GM12873 (cell line): ENCODE results near the gene PEX14.

ENCODE experiments used
- TF ChIP-seq, protein P1 (sequence below): IDR thresholded peaks from 2 replicates; pipeline ENCODE4 v1.5.1; 2012; ENCODE audit warnings: low read depth, mild to moderate bottlenecking, moderate library complexity, low read length, control low read depth; ENCODE audit not compliant: insufficient read depth; ENCODE audit errors: missing control alignments

PEX14 gene

GRCh38 chr1:10511494-10511885 lies 36.7 kb downstream of the PEX14 start:
- TF ChIP-seq, protein P1, sequence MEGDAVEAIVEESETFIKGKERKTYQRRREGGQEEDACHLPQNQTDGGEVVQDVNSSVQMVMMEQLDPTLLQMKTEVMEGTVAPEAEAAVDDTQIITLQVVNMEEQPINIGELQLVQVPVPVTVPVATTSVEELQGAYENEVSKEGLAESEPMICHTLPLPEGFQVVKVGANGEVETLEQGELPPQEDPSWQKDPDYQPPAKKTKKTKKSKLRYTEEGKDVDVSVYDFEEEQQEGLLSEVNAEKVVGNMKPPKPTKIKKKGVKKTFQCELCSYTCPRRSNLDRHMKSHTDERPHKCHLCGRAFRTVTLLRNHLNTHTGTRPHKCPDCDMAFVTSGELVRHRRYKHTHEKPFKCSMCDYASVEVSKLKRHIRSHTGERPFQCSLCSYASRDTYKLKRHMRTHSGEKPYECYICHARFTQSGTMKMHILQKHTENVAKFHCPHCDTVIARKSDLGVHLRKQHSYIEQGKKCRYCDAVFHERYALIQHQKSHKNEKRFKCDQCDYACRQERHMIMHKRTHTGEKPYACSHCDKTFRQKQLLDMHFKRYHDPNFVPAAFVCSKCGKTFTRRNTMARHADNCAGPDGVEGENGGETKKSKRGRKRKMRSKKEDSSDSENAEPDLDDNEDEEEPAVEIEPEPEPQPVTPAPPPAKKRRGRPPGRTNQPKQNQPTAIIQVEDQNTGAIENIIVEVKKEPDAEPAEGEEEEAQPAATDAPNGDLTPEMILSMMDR = no peak

GRCh38 chr1:10513199-10513598 lies 38.4 kb downstream of the PEX14 start:
- TF ChIP-seq, protein P1 = no peak

- TF ChIP-seq, protein P1 = peak; percentile 58
These were observed 39.9 kb downstream of the PEX14 start for GRCh38 chr1:10514490-10515235.

DNA sequence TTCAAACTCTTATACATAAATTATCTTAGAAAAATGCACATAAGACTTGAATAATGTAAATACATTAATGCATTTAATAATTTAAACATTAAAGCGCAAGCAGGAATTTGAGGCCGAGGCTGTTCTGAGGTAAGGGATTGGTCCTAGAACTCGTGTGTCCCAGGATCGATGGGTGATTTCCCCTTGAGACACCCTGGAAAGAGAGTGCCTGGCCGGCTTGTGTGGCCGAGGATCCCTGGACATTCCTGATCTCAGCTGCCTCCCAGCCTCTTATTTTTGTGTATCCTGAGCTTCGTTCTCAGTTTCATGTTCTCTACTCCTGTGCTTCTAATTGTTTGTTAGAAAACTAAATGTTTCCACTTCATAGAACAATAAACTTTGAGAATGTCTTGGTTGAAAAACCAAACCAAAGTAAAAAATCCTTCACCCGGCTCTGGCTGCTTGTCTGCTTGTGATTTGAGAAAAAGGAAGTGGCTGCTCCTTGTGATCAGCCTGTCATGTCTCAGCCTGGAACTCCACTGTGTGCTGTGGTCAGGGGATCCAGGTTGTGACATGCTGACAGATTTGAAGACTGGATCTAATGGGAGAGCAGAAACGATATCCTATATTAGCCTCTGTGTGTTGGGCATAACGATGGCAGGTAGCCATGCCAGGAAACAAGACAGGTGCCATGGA lies 40.7 kb downstream of the PEX14 start:
- TF ChIP-seq, protein P1 = no peak

GRCh38 chr1:10515976-10516750 lies 41.4 kb downstream of the PEX14 start:
- TF ChIP-seq, protein P1 = no peak

GRCh38 chr1:10516925-10517676 lies 42.4 kb downstream of the PEX14 start:
- TF ChIP-seq, protein P1 = no peak
